ENCODE measurements around the gene CENPQ.
"Not testable (repeated sequence)": the region's sequence is repeated elsewhere in the genome, so short reads cannot be mapped to it uniquely, and the experiment has no call there.

CENPQ gene

GRCh38 chr6:49462927-49463611 is at the start of gene CENPQ, which contains the start of gene MMUT:
TSS of gene CENPQ (plus strand) at chr6:49463370. CDS start at chr6:49470177, 6,807 bp downstream.
TSS of gene MMUT (minus strand) at chr6:49463253. CDS start at chr6:49459466, 3,787 bp downstream.
- DNase-seq, result peak; percentile 96

DNA sequence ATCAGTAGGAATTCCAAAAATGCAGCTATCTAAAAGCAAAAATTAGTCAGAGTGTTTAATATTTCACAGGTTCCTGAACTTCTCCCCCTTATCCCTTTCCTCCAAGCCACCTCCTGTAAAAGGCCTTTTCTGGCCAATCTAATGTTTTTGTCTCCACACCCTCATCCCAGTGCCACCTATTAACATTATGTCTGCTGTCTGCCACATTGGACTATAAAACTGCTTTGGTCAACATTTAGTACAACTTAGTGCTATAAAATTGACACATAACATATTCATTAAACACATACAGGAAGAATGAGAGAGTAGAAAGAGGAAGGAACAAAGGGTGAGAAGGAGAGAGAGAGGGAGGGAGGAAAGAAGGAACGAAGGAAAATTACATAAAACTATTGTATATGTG is 47.8 kb upstream of the CENPQ start:
- DNase-seq, result peak; percentile 5

DNA sequence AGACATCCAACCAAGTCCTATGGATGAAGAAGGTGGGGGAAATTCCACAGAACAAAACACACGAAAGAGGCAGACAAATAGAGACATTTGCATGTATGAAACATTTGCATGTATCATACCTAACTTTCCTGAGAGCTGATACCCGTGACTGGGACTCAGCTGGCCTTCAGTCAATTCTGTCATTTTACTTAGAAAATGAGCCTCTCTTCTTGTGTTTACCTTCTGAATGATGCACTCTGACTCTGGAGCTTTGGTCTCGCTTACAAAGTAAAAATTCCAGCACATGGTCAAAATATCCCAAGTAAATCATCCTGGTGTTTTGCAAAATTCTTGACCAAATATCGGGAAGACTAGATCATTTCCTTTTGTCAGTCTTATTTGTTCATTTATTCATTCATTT is 47.0 kb upstream of the CENPQ start:
- no peak for DNase-seq

- peak; percentile 8 for DNase-seq
These were observed 39.4 kb upstream of the CENPQ start for GRCh38 chr6:49423817-49424216.

DNA sequence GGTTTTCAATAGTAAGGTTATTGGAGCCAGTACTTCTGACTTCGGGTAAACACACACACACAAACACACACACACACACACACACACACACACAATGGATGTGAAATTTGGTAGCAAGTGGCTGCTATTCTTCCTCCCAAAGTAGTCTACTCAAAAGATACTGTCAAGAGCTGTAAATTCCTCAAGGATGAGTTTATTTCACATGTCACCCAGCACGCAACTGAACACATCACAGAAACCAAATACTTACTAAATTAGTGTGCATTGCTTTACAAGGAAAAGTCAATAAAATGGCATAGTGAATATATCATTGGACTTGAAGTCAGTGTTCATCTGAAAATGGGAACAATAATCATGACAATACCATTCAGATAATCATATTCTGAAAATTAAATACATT is 33.0 kb upstream of the CENPQ start:
- peak; percentile 78 for DNase-seq

DNA sequence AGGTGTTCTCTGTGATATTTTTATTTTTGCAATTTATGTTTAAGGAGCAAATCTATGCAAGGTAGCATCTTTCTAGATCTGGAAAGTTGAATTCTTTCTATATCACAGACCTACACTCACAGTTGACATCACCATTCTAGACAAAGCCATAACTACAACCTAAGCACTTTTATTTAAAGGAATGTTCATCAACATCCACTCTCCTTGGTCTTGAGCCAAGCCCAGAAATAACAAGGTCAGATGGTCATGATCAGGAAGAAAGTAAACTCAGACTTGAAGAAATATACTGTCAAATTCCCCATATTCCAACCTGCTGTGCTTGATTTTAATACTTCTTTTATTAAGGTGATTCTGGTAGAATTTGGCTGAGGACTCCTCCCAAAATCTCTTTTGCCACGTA is 32.3 kb upstream of the CENPQ start:
- DNase-seq, result peak; percentile 30

GRCh38 chr6:49453221-49453620 is 9.9 kb upstream of the CENPQ start:
- DNase-seq, result no peak

DNA sequence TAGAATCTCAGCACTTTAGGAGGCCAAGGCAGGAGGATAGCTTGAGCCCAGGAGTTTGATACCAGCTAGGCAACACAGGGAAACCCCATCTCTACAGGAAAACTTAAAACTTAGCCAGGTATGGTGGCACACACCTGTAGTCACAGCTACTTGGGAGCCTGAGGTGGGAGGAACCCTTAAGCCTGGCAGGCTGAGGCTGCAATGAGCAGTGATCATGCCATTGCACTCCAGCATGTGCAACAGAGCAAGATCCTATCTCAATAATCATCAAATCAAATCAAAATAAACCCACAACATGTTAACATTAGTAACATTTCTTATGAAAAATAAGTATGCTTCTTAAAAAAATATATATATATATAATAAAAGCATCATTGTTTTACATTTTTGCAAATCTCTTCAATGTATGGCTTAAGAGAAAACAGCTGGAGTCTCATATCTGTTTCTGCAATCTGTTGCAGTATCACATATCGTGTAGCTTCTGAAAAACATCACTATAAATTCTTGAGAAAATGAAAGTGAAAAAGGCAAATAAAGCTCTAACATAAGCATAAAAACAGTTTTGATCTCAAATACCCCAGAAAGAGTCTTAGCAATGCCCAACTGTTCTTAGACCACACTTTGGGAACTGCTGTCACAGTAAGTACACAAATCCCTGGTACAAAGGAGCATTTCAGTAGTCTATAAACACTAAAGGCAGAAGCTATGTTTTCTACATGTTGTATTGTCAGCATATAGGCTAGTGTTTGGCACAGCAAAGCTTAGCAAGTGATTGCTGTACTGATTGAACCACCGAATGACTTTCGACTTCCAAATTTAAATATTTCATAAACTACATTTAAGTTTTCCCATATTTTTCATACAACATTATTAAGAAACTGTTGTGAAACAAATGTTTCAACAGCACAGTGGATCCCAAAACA is 8.1 kb upstream of the CENPQ start:
- DNase-seq, result no peak

DNA sequence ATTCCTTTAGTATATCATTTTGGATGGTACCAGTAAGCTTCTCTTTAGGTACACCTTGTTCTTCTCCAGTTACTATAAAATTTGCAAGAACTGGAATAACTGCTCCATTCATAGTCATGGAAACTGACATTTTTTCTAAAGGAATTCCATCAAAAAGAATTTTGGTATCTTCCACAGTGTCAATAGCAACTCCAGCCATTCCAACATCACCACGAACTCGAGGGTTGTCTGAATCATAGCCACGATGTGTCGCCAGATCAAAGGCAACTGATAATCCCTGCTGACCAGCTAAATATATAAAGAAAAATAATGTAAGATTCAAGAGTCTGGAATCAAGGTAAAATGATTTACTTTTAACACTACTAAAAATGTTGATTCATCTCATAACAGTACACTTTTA is 5.4 kb upstream of the CENPQ start:
- peak; percentile 35 for DNase-seq

DNA sequence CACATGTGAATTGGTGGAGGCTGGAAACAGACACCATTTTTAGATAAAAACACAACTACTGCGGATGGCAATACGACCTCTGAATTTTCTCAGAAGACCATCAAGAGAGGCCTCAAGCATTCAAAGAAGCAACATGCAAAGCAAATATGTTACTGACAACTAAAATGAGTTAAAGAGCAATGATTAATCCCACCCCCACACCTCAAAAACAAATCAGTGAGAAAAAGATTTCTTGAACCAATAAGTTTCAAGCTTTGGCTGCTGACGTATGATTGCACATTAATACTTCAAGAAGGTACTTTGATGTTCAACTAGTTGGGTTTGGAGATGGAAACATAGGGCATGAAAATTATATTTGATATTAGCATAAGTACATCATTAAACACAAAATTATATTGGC is 1.1 kb upstream of the CENPQ start:
- DNase-seq, result peak; percentile 2

- peak; percentile 3 for DNase-seq
These were observed 607 bp upstream of the CENPQ start for GRCh38 chr6:49462599-49462926.

GRCh38 chr6:49463612-49463967 is 420 bp downstream of the CENPQ start:
- DNase-seq, result no peak

DNA sequence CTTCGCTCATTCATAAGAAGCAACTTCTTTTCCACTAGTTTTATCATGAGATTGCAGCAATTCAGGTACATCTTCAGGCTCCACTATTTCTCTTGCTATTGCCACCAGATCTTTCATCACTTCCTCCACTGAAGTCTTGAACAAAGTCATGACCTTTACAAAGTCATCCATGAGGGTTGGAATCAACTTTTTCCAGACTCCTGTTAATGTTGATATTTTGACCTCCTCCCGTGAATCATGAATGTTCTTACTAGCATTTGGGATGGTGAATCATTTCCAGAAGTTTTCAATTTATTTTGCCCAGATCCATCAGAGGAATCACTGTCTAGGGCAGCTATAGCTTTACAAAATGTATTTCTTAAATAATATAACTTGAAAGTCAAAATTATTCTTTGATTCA is 1.5 kb downstream of the CENPQ start:
- DNase-seq, result peak; percentile 19

DNA sequence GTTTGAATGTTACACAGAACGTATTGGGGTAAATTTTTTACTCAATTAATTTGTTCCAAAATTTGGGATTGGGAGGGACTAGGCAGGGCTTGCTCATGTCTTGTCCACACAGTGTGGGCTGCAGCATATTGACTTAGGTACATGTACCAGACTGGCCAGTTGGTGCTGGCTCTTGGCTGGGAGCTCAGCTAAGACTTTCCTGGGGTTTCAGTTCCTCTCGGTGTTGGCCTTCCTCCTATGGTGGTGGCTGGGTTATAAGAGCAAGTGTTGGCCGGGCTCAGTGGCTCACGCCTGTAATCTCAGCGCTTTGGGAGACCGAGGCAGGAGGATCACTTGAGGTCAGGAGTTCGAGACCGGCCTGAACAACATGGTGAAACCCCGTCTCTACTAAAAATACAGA is 4.9 kb downstream of the CENPQ start:
- no peak for DNase-seq

GRCh38 chr6:49476564-49476963 is 13.4 kb downstream of the CENPQ start:
- DNase-seq, result not testable (repeated sequence)

GRCh38 chr6:49479308-49479970 is 16.3 kb downstream of the CENPQ start:
- DNase-seq, result peak; percentile 43

DNA sequence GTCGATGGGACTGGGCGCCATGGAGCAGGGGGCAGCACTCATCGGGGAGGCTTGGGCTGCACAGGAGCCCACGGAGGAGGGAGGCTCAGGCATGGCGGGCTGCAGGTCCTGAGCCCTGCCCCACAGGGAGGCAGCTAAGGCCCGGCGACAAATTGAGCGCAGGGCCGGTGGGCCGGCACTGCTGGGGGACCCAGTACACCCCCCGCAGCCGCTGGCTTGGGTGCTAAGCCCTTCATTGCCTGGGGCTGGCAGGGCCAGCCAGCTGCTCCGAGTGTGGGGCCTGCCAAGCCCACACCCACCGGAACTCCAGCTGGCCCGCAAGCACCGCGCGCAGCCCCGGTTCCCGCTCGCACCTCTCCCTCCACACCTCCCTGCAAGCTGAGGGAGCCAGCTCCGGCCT is 18.7 kb downstream of the CENPQ start:
- not testable (repeated sequence) for DNase-seq

DNA sequence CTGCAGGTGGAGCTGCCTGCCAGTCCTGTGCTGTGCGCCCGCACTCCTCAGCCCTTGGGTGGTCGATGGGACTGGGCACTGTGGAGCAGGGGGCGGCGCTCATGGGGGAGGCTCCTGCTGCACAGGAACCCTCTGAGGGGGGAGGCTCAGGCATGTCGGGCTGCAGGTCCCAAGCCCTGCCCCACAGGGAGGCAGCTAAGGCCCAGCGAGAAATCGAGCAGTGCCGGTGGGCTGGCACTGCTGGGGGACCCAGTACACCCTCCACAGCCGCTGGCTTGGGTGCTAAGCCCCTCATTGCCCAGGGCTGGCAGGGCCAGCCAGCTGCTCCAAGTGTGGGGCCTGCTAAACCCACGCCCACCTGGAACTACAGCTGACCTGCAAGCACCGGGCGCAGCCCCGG is 20.2 kb downstream of the CENPQ start:
- not testable (repeated sequence) for DNase-seq

- no peak for DNase-seq
These were observed 27.5 kb downstream of the CENPQ start for GRCh38 chr6:49490633-49491032.

- no peak for DNase-seq
These were observed 34.1 kb downstream of the CENPQ start for GRCh38 chr6:49497304-49497703.

- no peak for DNase-seq
These were observed 36.0 kb downstream of the CENPQ start for GRCh38 chr6:49499126-49499525.

- no peak for DNase-seq
These were observed 36.5 kb downstream of the CENPQ start, which contains the start of gene GLYATL3 for GRCh38 chr6:49499623-49500022. TSS of gene GLYATL3 (plus strand) at chr6:49499923. CDS start at chr6:49511991, 12,068 bp downstream.

DNA sequence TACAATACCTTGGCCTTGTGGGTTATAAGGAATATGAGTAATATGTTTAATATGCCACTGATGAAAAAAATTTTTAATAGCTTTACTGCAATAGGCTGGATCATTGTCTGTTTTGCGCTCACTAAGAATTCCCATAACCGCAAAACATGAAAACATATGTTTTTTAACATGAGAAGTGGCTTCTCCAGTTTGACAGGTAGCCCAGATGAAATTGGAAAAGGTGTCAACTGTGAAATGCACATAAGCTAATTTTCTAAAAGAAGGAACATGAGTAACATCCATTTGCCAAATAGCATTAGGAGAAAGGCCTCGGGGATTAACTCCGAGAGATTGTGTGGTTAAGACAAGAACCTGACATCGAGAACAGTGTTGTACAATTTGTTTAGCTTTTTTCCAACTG is 41.5 kb downstream of the CENPQ start:
- DNase-seq, result no peak

Measured in EL (cell line).